HG03097 (cell line): ENCODE results near the gene TMCC1.

Experiments used
- ATAC-seq: cut with Tn5 transposase; IDR thresholded peaks from one replicate; pipeline ENCODE4 v1.9.1; 2021; ENCODE audit not compliant: unreplicated experiment, low FRiP score

The TMCC1 gene

DNA sequence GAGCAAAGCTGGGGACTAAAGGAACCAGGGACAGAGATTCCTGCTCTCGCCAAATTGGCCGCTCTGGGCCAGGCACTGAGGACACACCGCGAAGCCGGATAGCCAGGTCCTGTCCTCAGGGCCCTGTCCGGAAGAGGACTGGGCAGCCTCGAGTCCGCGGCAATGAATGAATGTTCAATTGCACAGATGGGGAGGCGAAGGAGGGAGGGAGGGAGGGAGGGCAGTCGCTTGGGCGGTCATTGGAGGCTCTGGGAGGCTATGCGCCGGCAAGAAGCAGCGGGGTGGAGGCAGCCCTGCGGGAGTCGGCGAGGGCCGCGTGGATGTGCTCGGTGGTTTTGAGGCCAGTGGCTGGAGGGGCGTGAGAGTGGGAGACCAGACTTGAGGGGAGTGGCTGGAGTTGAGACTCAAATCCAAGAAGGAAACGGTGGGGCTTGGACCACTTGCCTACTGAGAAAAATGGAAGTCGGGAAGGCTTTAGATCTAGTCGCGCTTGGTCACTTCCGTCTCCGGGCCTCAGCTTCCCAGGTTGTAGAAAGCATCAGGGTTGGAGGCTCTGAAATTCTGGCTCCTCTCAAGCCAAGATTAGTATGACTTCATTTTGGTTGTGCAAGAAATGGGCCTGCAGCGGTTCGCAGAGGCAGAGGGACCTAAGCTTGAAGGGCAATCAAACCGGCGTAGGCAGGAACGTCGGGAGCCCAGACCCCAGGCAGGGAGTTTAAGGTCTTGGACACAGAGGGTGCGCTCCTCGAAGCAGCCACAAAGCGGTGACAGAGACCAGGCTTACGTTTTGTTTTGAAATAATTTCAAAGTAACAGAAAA lies 266.0 kb downstream of the TMCC1 start:
- no peak for ATAC-seq

- peak; percentile 94 for ATAC-seq
Measured at GRCh38 chr3:129626744-129627349, 266.7 kb downstream of the TMCC1 start.

GRCh38 chr3:129625072-129625874 lies 268.2 kb downstream of the TMCC1 start:
- ATAC-seq: no peak

- ATAC-seq: no peak
Measured at GRCh38 chr3:129624347-129625071, 269.0 kb downstream of the TMCC1 start.

DNA sequence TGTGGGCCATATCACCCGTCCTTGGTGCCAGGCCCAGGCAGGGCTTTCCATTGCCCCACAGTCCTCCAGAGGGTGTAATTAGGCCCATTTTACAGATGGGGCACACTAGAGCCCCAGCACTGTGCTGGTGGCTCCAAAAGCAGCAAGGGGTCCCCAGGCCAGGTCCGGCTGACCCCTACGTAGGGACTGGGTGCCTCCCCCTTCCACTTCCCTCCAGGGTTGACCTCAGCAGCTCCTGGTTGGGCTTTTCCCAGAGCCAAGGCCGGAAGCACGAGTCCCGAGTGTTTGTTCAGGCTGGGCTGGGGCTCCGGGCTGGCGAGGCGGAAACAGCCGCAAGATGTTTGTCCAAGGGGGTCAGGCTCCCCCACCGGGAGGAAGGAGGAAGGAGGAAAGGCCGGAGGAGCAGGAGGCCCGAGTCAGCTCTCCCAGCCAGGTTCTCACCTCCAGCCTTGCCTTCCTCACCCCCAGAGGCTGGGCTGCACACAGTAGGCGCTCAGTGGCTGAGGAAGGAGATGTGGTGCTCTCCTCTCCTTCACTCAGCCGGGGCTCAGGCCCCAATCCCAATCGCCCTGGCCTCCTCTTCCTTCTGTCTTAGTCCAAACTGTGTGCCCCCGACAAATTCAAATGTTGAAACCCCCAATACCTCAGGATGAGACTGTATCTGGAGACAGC lies 269.9 kb downstream of the TMCC1 start:
- no peak for ATAC-seq

DNA sequence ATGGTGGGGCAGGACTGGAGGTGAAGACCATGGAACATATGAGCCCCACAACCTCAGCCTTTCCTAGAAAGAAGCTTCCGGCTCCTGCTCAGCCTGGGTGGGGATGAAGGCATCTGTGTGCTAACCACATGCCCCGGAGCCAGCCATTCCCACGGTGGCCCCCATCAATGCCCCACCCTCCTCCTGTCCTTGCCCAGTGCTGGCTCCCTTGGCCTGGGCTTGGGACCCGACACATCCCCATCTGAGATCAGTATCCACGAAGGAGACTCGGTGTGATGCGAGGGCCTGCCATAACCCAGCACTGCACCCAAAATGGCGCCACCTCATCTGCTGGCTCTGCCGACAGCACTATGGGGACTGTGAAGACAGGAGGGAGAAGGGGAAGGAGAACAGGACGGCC lies 270.6 kb downstream of the TMCC1 start:
- ATAC-seq: no peak

DNA sequence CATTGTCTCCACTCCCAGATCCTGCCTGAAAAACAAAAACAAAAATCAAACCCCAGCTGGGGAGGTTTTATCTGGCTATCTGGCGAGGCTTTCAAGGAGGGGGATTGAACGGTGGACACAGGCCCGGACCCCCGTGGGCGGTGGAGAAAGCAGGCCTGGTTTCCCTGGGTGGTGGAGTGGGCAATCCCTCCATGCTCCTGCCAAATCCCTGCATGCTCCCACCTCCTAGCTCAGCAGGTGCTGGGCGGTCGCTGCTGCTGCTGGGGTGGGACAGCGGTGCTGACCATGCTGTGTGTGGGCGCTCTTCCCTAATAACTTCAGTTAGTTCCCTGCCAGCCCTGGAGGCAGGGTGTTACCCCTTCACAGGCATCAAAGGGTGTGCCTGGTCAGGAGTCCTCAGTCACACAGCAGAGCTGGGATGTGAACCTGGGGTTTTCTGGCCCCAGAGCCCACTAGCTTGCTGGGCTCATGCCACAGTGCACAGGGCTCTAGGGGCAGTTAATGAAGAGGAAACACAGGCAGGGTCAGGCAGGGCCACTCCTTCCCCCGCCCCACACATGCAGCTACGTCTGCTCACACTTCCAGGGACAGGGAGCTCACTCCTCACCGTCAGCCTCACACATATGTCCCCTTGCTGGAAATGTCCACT lies 271.2 kb downstream of the TMCC1 start:
- no peak for ATAC-seq

DNA sequence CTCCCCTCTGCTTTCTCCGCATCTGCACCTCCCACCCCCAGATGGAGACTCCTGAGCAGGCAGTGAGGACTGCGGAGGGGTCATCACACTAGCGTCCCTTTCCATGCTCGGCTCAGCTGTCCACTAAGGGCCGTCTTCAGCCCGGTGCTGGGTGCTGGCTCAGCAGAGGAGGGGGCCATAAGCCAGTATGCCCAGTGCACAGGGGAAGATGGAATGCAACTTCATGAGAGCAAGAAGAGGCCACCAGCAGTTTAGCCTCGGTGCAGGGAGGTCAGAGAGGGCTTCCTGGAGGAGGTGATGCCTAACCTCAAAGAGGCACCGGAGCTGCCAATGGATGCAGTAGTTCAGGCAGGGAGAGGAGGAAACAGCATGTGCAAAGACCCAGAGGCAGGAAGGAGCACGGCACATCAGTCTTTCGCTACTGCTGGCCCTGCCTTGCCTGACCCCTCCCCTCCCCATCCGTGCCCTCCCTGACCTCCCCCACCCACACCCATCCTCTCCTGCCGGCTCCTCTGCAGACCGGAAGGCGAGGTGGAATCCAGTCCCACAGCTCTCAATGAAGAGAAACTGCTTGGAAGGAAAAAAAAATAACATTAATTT lies 271.8 kb downstream of the TMCC1 start:
- ATAC-seq: no peak

GRCh38 chr3:129620828-129621559 lies 272.5 kb downstream of the TMCC1 start:
- no peak for ATAC-seq

- ATAC-seq: no peak
Measured at GRCh38 chr3:129619726-129620162, 273.8 kb downstream of the TMCC1 start.

DNA sequence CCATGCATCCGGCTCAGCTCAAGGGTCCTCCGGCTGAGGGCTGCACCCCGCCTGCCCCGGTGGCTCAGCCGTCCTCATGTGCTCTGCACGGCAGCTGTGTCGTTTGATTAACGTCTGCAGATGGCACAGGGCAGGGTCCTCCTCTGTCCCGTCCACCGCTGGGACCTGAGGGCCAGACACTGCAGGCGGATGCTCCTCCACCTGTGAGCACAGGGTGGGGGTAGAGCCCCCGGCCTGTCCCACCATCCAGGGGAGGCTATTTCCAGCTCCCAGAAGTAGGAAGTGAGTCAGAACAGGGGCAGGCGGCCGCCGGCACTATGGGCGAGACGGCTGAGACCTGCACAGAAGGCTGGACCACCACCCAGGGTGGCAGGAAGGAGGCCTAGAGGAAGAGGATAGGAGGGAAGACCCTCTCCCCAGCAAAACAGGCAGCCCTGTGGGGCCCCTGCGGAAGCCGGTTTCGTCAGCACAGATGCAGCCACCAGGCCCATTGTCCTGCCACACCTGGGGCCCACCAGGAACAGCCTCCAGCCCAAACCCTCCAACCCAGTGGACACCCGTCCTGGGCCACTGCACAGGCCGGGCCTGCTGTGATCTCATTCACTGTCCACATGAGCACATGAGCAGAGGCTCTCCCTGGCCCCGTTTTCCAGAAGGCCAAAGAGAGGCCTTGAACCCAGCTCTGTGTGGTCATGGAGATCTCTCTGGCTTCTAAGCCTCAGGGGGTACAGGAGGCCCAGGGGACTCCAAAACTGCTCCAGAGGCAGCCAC lies 274.4 kb downstream of the TMCC1 start:
- ATAC-seq: no peak

GRCh38 chr3:129618186-129618820 lies 275.2 kb downstream of the TMCC1 start:
- ATAC-seq: no peak

GRCh38 chr3:129617381-129618185 lies 275.9 kb downstream of the TMCC1 start:
- no peak for ATAC-seq

- no peak for ATAC-seq
Measured at GRCh38 chr3:129616713-129617112, 276.8 kb downstream of the TMCC1 start.

DNA sequence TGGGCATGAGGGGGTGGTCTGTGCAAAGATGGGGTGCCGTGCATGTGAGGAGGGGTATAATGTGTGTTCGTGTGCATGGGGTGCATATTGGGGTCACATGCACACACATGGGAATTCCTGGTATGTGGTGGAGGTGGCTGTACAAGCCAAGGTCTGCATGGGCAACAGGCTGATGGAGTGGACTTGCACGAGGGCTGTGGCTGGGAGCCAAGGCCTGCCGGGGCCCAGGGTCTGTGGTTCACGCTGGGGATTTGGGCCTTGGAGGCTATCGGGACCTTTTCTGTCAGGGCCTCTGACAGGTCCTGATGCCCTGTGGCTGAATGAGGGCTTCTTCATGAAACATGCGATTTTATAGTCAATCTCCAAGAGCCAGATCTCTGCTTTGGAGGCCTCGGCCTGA lies 277.2 kb downstream of the TMCC1 start:
- no peak for ATAC-seq

DNA sequence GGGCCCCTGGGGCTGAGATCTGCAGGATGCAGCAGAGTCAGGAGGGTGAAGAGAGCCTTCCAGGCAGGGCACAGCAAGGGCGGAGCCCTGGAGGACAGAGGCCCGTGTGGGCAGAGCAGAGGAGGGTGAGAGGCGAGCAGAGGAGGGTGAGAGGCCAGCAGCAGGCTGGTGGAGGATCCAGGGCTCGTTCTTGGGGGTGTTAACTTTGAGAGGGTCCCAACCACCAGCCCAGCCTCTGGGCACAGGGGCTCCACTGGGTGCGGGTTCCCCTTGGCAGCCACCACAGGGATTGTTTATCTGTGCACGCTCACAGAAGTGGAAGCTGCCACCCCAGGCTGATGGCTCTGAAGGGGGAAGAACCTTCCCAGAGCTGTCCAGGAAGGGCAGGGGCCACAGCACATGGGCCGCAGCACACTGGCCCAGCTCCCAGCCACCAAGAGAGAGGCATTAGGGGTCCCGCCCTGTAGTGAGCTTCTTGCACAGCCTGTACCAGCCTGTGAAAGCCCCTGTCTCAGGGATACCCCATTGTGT lies 277.7 kb downstream of the TMCC1 start:
- no peak for ATAC-seq
